Neural progenitor cell (in vitro differentiated cells): ENCODE results near the gene LYSMD3.
A peak's percentile ranks its signal among the peaks of the same experiment; 100 is the strongest.

Experiments
- EZH2 ChIP-seq: fragments of 200-600 bp; sonication (generic); IDR thresholded peaks from 2 replicates; pipeline ENCODE4 v1.6.1; 2017; ENCODE audit warnings: antibody characterized with exemption, mild to moderate bottlenecking, moderate library complexity
- TF ChIP-seq, protein P1 (sequence below): fragments of 200-600 bp; sonication (generic); IDR thresholded peaks from 2 replicates; pipeline ENCODE4 v1.5.1; 2017; ENCODE audit warnings: antibody characterized with exemption, mild to moderate bottlenecking

DNA sequence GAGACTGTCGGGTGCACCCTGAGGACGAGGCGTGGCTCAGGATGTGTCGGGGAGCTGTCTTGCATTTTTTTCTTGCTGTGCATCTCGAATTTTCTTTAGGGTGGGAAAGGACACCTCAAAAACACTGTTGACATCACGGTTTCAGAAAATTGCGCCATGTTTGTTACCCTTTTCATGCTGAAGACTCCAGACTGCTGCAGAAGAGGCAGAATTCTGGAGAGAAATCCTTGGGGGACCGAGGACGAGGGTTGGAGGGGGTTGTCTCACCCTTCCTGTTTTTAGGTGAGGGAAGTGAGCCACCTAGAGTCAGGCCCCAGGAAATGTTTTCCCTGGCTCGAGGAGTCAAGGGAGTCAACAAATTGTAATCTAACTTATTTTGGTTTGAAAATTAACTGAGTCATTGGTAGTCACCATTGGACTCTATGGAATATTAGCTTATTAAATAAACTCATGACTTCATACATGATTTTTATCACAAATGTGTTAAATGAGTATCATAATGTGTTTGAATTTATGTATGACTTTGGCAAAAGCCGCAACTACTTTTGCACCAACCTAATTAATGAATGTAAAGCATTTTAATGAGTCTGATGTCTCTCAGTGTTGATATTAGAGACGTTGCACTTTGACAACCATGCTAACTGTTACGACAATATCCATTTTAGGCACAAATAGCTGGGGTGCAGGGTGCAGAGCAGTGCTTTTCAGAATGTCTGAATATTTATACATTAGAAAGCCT, 724 bp upstream of the LYSMD3 start:
- TF ChIP-seq, protein P1, sequence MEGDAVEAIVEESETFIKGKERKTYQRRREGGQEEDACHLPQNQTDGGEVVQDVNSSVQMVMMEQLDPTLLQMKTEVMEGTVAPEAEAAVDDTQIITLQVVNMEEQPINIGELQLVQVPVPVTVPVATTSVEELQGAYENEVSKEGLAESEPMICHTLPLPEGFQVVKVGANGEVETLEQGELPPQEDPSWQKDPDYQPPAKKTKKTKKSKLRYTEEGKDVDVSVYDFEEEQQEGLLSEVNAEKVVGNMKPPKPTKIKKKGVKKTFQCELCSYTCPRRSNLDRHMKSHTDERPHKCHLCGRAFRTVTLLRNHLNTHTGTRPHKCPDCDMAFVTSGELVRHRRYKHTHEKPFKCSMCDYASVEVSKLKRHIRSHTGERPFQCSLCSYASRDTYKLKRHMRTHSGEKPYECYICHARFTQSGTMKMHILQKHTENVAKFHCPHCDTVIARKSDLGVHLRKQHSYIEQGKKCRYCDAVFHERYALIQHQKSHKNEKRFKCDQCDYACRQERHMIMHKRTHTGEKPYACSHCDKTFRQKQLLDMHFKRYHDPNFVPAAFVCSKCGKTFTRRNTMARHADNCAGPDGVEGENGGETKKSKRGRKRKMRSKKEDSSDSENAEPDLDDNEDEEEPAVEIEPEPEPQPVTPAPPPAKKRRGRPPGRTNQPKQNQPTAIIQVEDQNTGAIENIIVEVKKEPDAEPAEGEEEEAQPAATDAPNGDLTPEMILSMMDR = peak; percentile 80
- no peak for TF ChIP-seq EZH2
